K562 (cell line): ENCODE data around the gene SARS2. TPM values are rescaled to one million over a fixed set of nuclear protein-coding genes. Genes with fewer than 3 reads are reported as not detected.

ENCODE experiments used
- ATAC-seq: fragments of 200-7000 bp; cut with Tn5 transposase; 3 replicates; pipeline ENCODE4 v1.9.1; 2020; ENCODE audit warnings: moderate library complexity
- BruUV-seq: library from RNA; stranded (reverse); fragments of 400-500 nt; replicated peaks from 2 replicates; lab custom pipeline; 2021; lab: Mats Ljungman, UMichigan
- CTCF ChIA-PET: fragments of 300-600 bp; formaldehyde crosslinking; extraction: SDS; loops from one replicate; lab custom pipeline; 2021; ENCODE audit warnings: low intra/inter-chr PET ratio; lab: Yijun Ruan, JAX
- POLR2A ChIA-PET: fragments of 300-600, 350-650 bp; sonication (Branson Sonifier 250); formaldehyde crosslinking; extraction: SDS; loops from one replicate; lab custom pipeline; 2021; ENCODE audit warnings: antibody characterized with exemption, inconsistent platforms; lab: Yijun Ruan, JAX
- DNase-seq, 4 experiments: peaks; one replicate each; pipeline versions ENCODE4 v3.0.0 to v3.0.0-alpha.2; 2011 to 2018; ENCODE audit warnings: low spot score in 3 of 4, mixed read lengths in 3 of 4; ENCODE audit errors: extremely low read depth in 1 of 4
- FAIRE-seq: peaks from 2 replicates; lab custom pipeline; 2011; peaks lifted over from hg19 to GRCh38; lab: Jason Lieb, UNC
- H2AFZ ChIP-seq: 2 replicates; pipeline ENCODE4 v1.6.0; 2011; ENCODE audit warnings: low read depth, low read length, control low read depth, inconsistent platforms
- H3K27ac ChIP-seq: fragments of 200-600 bp; 3 replicates; pipeline ENCODE4 v1.8.0; 2011; ENCODE audit warnings: low read depth, mild to moderate bottlenecking, control low read depth, inconsistent platforms, low read length, moderate library complexity, mixed read lengths; ENCODE audit errors: extremely low read depth
- H3K27me3 ChIP-seq, 2 experiments: fragments of 300-600 bp in 1 of 2; 2 replicates in 1 of 2; 3 replicates in 1 of 2; pipeline versions ENCODE4 v1.6.0 to v1.8.0; 2011; ENCODE audit warnings: inconsistent platforms in 2 of 2, low read length in 2 of 2, mild to moderate bottlenecking in 1 of 2, mixed read lengths in 1 of 2, moderate library complexity in 1 of 2; ENCODE audit not compliant: control insufficient read depth in 2 of 2, insufficient read depth in 2 of 2
- H3K36me3 ChIP-seq: fragments of 300-600 bp; 3 replicates; pipeline ENCODE4 v1.8.0; 2011; ENCODE audit warnings: mild to moderate bottlenecking, low read length, inconsistent platforms; ENCODE audit not compliant: control insufficient read depth, insufficient read depth
- H3K4me1 ChIP-seq, 2 experiments: fragments of 200-600 bp in 1 of 2; replicated peaks in 1 of 2; 2 replicates in 1 of 2; 3 replicates in 1 of 2; pipeline versions ENCODE4 v1.5.1 to v1.8.0; 2011; ENCODE audit warnings: inconsistent platforms in 2 of 2, low read length in 2 of 2, mild to moderate bottlenecking in 1 of 2, mixed read lengths in 1 of 2, moderate library complexity in 1 of 2; ENCODE audit not compliant: control insufficient read depth in 2 of 2, insufficient read depth in 2 of 2
- H3K4me2 ChIP-seq: 2 replicates; pipeline ENCODE4 v1.6.1; 2011; ENCODE audit warnings: low read length, control low read depth, inconsistent platforms, mixed read lengths; ENCODE audit not compliant: insufficient read depth
- H3K4me3 ChIP-seq: fragments of 200-600 bp; sonication (generic), shearing (Covaris generic); 2 replicates; pipeline ENCODE4 v1.5.1; 2016; ENCODE audit warnings: control low read depth, inconsistent platforms
- H3K79me2 ChIP-seq: fragments of 200-600 bp; 3 replicates; pipeline ENCODE4 v1.8.0; 2011; ENCODE audit warnings: low read length, inconsistent platforms; ENCODE audit not compliant: control insufficient read depth, insufficient read depth
- H3K9ac ChIP-seq, 2 experiments: 2 replicates each; pipeline versions ENCODE4 v1.6.0 to v1.6.1; 2011; ENCODE audit warnings: low read depth in 2 of 2, low read length in 2 of 2, control low read depth in 1 of 2, inconsistent platforms in 1 of 2, mild to moderate bottlenecking in 1 of 2, mixed read lengths in 1 of 2; ENCODE audit not compliant: insufficient read depth in 1 of 2
- H3K9me1 ChIP-seq: one replicate; pipeline ENCODE4 v1.6.0; 2011; ENCODE audit warnings: inconsistent platforms, mild to moderate bottlenecking, low read length, moderate library complexity; ENCODE audit not compliant: control insufficient read depth, insufficient read depth
- H3K9me3 ChIP-seq: replicated peaks from 2 replicates; pipeline ENCODE4 v1.5.1; 2011; ENCODE audit warnings: low read depth, low read length, inconsistent platforms; ENCODE audit not compliant: control insufficient read depth, insufficient read depth
- H4K20me1 ChIP-seq: replicated peaks from 2 replicates; pipeline ENCODE4 v1.6.1; 2011; ENCODE audit warnings: low read length, inconsistent platforms, mixed read lengths; ENCODE audit not compliant: control insufficient read depth, insufficient read depth
- EGR1 ChIP-seq: fragments of 450-650 bp; conservative IDR thresholded peaks from 2 replicates; pipeline ENCODE4 v1.6.1; 2017; ENCODE audit warnings: mild to moderate bottlenecking
- TBL1XR1 ChIP-seq, 2 experiments: IDR thresholded peaks; 2 replicates each; pipeline ENCODE4 v1.6.1; 2012; ENCODE audit warnings: improper control_type of control experiment in 2 of 2, low read length in 2 of 2, mild to moderate bottlenecking in 1 of 2
- ZBTB33 ChIP-seq: sonication (generic); formaldehyde crosslinking; IDR thresholded peaks from 2 replicates; pipeline ENCODE4 v1.8.1; 2023; ENCODE audit warnings: mild to moderate bottlenecking, missing genetic modification reagents
- WGBS: fragments of 100-300 bp; shearing (Covaris generic); methylation state at CpG from one replicate; pipeline ENCODE4 v1.1.6; 2016; ENCODE audit warnings: low coverage, mixed read lengths; ENCODE audit not compliant: insufficient coverage; ENCODE audit errors: missing lambda C conversion rate; 5-methylcytosine and 5-hydroxymethylcytosine counted together
- in situ Hi-C: fragments of 300-500 bp; cut with MboI; formaldehyde crosslinking; loops from 4 replicates; pipeline ENCODE4 v1.15.0; 2018; ENCODE audit warnings: inconsistent platforms, mixed read lengths
- intact Hi-C: fragments of 100-400 bp; cut with micrococcal nuclease; formaldehyde crosslinking; loops from 2 replicates; pipeline ENCODE4 v1.14.2; 2022
- polyA plus RNA-seq, 8 experiments: library from polyadenylated mRNA; depleted of rRNA in 4 of 8; stranded (reverse) in 5 of 8; unstranded in 3 of 8; fragments of >200 nt; fragmentation: Nextera tagmentation in 2 of 8; fragmentation: Illumina TruSeq in 1 of 8; extraction: Ambion mirVana in 2 of 8; extraction: Trizol in 1 of 8; gene quantifications; 2 replicates each; pipeline versions ENCODE4 v1.2.1 to v1.2.3, GENCODE V29; 2011 to 2014; ENCODE audit warnings: inconsistent platforms in 1 of 8, missing spikeins in 1 of 8
- total RNA-seq, 7 experiments: library from RNA; depleted of rRNA in 6 of 7; stranded (reverse); fragments of >200 nt in 6 of 7; fragmentation: Illumina TruSeq in 2 of 7; extraction: Trizol in 2 of 7; gene quantifications; 2 replicates each; pipeline versions ENCODE4 v1.2.1 to v1.2.3, GENCODE V29; 2011 to 2021; ENCODE audit warnings: low replicate concordance in 1 of 7

Gene SARS2
- total and polyA plus RNA-seq, 9 of the 15 experiments (the other 6 are each of a cell fraction or from before 2014, with no cell fraction given), result 3.1 to 59.1 (median 31.7) TPM

- intact Hi-C loops (no loop called here), in situ Hi-C loops (no loop called here)
- H4K20me1 ChIP-seq, result no peaks in the 10 kb centered on the region
- CTCF ChIA-PET, result no interaction called here
- H3K4me3 ChIP-seq, result no peak overlapping the region
- no peak for FAIRE-seq
- TF ChIP-seq EGR1 (peak; percentile 50), ZBTB33 (CRISPR knock-in tag) (peak; percentile 58; the same call in 1 of the 2 replicates), TBL1XR1 (IDR thresholded peaks at IDR 0.05; ENCODE audit: low read length in 2 of 2) (no peak)
- TF ChIP-seq, all 486 proteins: peak for 2
- Histone ChIP-seq H3K79me2 (no peaks in the 10 kb centered on the region), H3K9ac (peak overlapping the region in 1 of 2 experiments; percentile 70; a peak in 1 of 4 replicates), H3K9me3 (no peaks in the 10 kb centered on the region), H3K9me1 (no peaks in the 10 kb centered on the region), H3K36me3 (peaks cover 8% of the 10 kb centered on the region; the same call in 2 of the 3 replicates), H3K4me2 (no peak overlapping the region), H3K27me3 (no peaks in the 10 kb centered on the region), H2AFZ (no peak overlapping the region), H3K27ac (no peak overlapping the region), H3K4me1 (peaks cover 24 to 56% of the 10 kb centered on the region in 2 experiments; a peak in 4 of 5 replicates)
- DNase-seq (no peak), ATAC-seq (no peak)
- POLR2A ChIA-PET, result interaction anchor here (0.7 to 1.0 kb wide), 3 partner anchors 17 to 345 kb away, joined by 3 to 5 read pairs (median 3); partner anchors contain the start of gene NFKBIB
- WGBS, result 77% methylated on average over 8 of the region's 9 CpGs
- no TSS peak for BruUV-seq
Measured at GRCh38 chr19:38883286-38883685, 47.3 kb downstream of the SARS2 start.
